Prostate gland (tissue), 2 donors: ENCODE results near the gene P3H2. TPM values are rescaled to one million over a fixed set of nuclear protein-coding genes. Genes with fewer than 3 reads are reported as not detected.

ENCODE experiments used
- DNase-seq: peaks from one replicate; pipeline ENCODE4 v3.0.0-alpha.2; 2019; ENCODE audit warnings: low spot score
- H3K27ac ChIP-seq, 2 donors: fragments of 200-600 bp; sonication (generic); 2 replicates each; pipeline ENCODE4 v1.5.1; 2017 to 2019
- H3K27me3 ChIP-seq: fragments of 200-600 bp; sonication (generic); replicated peaks from 2 replicates; pipeline ENCODE4 v1.5.1; 2019; ENCODE audit not compliant: insufficient read depth
- H3K36me3 ChIP-seq, 2 donors: fragments of 200-600 bp; sonication (generic); 1 replicate in 1 of 2; 2 replicates in 1 of 2; pipeline versions ENCODE4 v1.5.1 to v1.8.1; 2017 to 2019
- H3K4me1 ChIP-seq: fragments of 200-600 bp; sonication (generic); replicated peaks from 2 replicates; pipeline ENCODE4 v1.5.1; 2019
- H3K4me3 ChIP-seq, 2 donors: fragments of 200-600 bp; sonication (generic); 2 replicates each; pipeline ENCODE4 v1.5.1; 2017 to 2019
- H3K9me3 ChIP-seq: fragments of 200-600 bp; sonication (generic); 2 replicates; pipeline ENCODE4 v1.5.1; 2017
- CTCF ChIP-seq, 4 experiments: fragments of 200-600 bp in 2 of 4; fragments of 450-650 bp in 2 of 4; sonication (generic) in 2 of 4; IDR thresholded peaks; 1 replicate in 3 of 4; 2 replicates in 1 of 4; pipeline ENCODE4 v1.5.1; 2016 to 2019; ENCODE audit warnings: antibody characterized with exemption in 4 of 4, mild to moderate bottlenecking in 2 of 4, moderate library complexity in 2 of 4
- POLR2A ChIP-seq: fragments of 450-650 bp; IDR thresholded peaks from one replicate; pipeline ENCODE4 v1.6.1; 2016; ENCODE audit warnings: antibody characterized with exemption, mild to moderate bottlenecking
- POLR2AphosphoS5 ChIP-seq: sonication (generic); formaldehyde crosslinking; IDR thresholded peaks from one replicate; pipeline ENCODE4 v1.6.1; 2017; ENCODE audit warnings: antibody characterized with exemption
- WGBS: methylation state at CpG from one replicate; pipeline ENCODE4 v1.1.5; 2018; 5-methylcytosine and 5-hydroxymethylcytosine counted together
- intact Hi-C: fragments of 100-400 bp; cut with DNase I; formaldehyde crosslinking; loops from one replicate; pipeline ENCODE4 v1.14.2; 2022
- total RNA-seq, 2 donors: library from RNA; depleted of rRNA; stranded (reverse); fragments of >200 nt; gene quantifications; one replicate each; pipeline ENCODE4 v1.1.0, GENCODE V29; 2016

The P3H2 gene
- total RNA-seq, 2 donors from 2014 or later = 20.6 to 82.8 TPM

DNA sequence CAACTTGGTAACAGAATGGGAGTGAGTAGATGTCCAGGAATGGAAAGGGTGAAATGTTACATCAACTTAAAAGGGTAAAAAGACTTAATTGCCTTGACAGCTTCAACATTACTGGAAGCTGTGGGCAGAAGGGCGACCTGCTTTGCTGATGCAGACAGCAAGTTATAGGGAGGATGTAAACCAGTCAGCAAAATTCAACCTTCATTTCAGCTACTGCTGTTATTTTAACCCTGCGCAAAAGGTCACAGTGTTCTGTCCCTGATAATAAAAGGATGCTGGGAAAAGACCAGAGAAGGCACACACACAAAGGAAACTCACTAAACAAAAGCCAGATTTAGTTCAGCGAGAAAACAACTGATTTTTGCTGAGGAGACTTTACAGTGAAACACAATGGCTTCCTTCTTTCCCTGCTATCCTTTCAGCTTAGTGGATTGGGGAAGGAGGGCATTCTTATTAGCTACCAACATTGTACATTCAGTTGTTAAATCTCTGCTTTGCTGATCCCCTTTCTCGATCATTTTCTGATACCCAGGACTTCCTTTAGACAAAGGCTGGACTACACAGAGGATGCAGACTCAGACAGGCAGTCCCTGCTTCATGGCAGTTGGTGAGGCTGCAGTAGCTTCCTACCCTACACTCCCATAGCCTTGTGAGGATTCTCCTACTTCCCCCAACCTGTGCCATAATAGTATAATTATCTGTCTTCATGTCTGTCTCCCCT, 62.0 kb downstream of the P3H2 start:
- 60% methylated on average over 4 of the region's 4 CpGs for WGBS
- no peak for DNase-seq
- Histone ChIP-seq H3K27me3 (no peaks in the 10 kb centered on the region), H3K36me3 (no peaks in the 10 kb centered on the region), H3K4me1 (no peaks in the 10 kb centered on the region), H3K4me3 (no peak overlapping the region), H3K9me3 (no peaks in the 10 kb centered on the region), H3K27ac (peak overlapping the region in 1 of 2 donors; percentile 31)
- intact Hi-C loops = no loop called here
- no peak for TF ChIP-seq POLR2A
- TF ChIP-seq POLR2AphosphoS5 = peak; percentile 24
- TF ChIP-seq CTCF (IDR thresholded peaks at IDR 0.05) = no peak

- DNase-seq = no peak
- intact Hi-C loops = no loop called here
- Histone ChIP-seq H3K27ac (no peak overlapping the region), H3K27me3 (no peaks in the 10 kb centered on the region), H3K4me3 (no peak overlapping the region), H3K9me3 (no peaks in the 10 kb centered on the region), H3K36me3 (no peaks in the 10 kb centered on the region), H3K4me1 (peaks cover 5% of the 10 kb centered on the region)
- TF ChIP-seq POLR2AphosphoS5 (no peak), CTCF (IDR thresholded peaks at IDR 0.05) (no peak)
- WGBS = 71% methylated on average over 4 of the region's 4 CpGs
Measured at GRCh38 chr3:190056742-190057141, 64.0 kb downstream of the P3H2 start.

DNA sequence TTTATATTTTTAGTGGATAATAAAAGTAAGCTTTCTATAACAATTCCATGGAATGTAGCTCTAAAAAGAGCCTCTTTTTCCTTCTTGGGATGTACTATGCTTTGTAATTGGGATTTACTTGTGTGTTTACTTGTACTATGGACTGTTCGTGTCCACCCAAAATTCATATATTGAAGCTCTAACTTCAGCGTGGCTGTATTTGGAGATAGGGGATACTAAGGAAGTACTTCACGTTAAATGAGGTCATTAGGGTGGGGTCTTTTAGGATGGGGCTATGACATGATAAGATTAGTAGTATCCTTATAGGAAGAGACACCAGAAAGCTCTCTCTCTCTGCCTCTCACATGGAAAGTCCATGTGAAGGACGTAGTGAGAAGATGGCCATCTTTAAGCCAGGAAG, 64.9 kb downstream of the P3H2 start:
- no peak for DNase-seq
- intact Hi-C loops = no loop called here
- 93% methylated on average over 4 of the region's 4 CpGs for WGBS
- TF ChIP-seq POLR2AphosphoS5 = no peak
- no peak for TF ChIP-seq POLR2A
- TF ChIP-seq CTCF (IDR thresholded peaks at IDR 0.05) = no peak
- no peaks in the 10 kb centered on the region for H3K27me3 ChIP-seq
- H3K4me3 ChIP-seq = no peak overlapping the region
- no peak overlapping the region for H3K27ac ChIP-seq
- peaks cover 7% of the 10 kb centered on the region for H3K4me1 ChIP-seq
- H3K36me3 ChIP-seq = no peaks in the 10 kb centered on the region
- no peaks in the 10 kb centered on the region for H3K9me3 ChIP-seq

DNA sequence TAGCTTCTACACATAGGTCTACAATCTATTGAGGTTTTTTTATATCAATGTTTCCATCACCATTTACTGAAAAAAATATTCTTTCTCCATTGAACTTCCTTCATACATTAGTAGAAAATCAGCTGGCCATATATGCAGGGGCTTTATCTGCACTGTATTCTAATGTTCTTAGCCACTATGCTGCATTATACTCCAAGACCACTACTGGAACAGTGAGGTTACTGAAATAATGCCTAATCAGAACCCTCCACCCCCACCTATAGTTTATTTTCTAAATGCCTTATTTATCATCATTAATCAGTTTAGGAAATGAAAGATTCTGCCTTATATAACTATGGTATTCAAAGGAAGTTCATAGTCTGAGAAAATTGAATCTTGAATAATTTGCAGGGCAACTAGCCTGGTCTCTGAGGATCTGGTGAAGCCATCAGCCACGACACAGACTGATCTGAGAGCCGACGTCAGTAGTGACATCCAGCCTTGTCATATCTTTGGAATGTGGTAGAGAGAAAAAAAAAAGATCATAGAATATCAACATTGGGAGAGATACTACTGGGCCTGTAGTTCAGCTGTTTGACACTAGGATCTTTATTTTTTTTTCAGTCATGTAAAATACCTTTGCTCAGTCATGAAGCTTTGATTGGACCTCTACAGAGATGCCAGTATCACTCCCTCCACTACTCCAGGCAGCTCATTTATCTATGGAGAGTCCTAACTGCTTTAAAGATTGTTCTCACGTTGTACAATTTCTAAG, 66.6 kb downstream of the P3H2 start:
- DNase-seq = no peak
- H3K36me3 ChIP-seq = no peaks in the 10 kb centered on the region
- H3K27ac ChIP-seq = no peak overlapping the region
- no peaks in the 10 kb centered on the region for H3K9me3 ChIP-seq
- TF ChIP-seq CTCF (IDR thresholded peaks at IDR 0.05) (no peak), POLR2A (no peak), POLR2AphosphoS5 (no peak)
- H3K27me3 ChIP-seq = no peaks in the 10 kb centered on the region
- intact Hi-C loops = no loop called here
- 87% methylated on average over 4 of the region's 4 CpGs for WGBS
- H3K4me3 ChIP-seq = no peak overlapping the region
- H3K4me1 ChIP-seq = peaks cover 7% of the 10 kb centered on the region

- intact Hi-C loops = no loop called here
- H3K27ac ChIP-seq = peak overlapping the region; percentile 27 to 36
- H3K9me3 ChIP-seq = no peaks in the 10 kb centered on the region
- H3K27me3 ChIP-seq = no peaks in the 10 kb centered on the region
- H3K4me3 ChIP-seq = no peak overlapping the region
- no peaks in the 10 kb centered on the region for H3K36me3 ChIP-seq
- TF ChIP-seq CTCF (IDR thresholded peaks at IDR 0.05) = no peak
- peak; percentile 21 for TF ChIP-seq POLR2AphosphoS5
- no peak for TF ChIP-seq POLR2A
- whole genome bisulfite sequencing = 34% methylated on average over 2 of the region's 2 CpGs
- H3K4me1 ChIP-seq = peaks cover 11% of the 10 kb centered on the region
- DNase-seq = no peak
Measured at GRCh38 chr3:190051641-190052040, 69.1 kb downstream of the P3H2 start.
